Vagina (tissue), 2 donors: Measurements from ENCODE around the gene FOXL2.

ENCODE experiments used
- CTCF ChIP-seq, 3 experiments: fragments of 450-650 bp in 2 of 3; fragments of 200-600 bp in 1 of 3; sonication (generic) in 1 of 3; IDR thresholded peaks; one replicate each; pipeline ENCODE4 v1.5.1; 2017 to 2019; ENCODE audit warnings: antibody characterized with exemption in 3 of 3, mild to moderate bottlenecking in 2 of 3, moderate library complexity in 2 of 3
- POLR2A ChIP-seq, 2 donors: fragments of 450-650 bp; IDR thresholded peaks; one replicate each; pipeline ENCODE4 v1.6.1; 2017; ENCODE audit warnings: antibody characterized with exemption in 2 of 2, mild to moderate bottlenecking in 2 of 2, moderate library complexity in 2 of 2
- POLR2AphosphoS5 ChIP-seq, 2 donors: sonication (generic); formaldehyde crosslinking; IDR thresholded peaks; one replicate each; pipeline ENCODE4 v1.9.0; 2017; ENCODE audit warnings: antibody characterized with exemption in 2 of 2, mild to moderate bottlenecking in 2 of 2, low read depth in 1 of 2; ENCODE audit not compliant: insufficient read depth in 1 of 2

GRCh38 chr3:138943724-138944653 lies 2.9 kb downstream of the FOXL2 start:
- TF ChIP-seq CTCF (IDR thresholded peaks at IDR 0.05) (no peak), POLR2A (IDR thresholded peaks at IDR 0.05) (no peak), POLR2AphosphoS5 (IDR thresholded peaks at IDR 0.05; ENCODE audit: insufficient read depth in 1 of 2, low read depth in 1 of 2) (no peak)
